ENCODE results near the gene SLC11A1. TPM values are rescaled to one million over a fixed set of nuclear protein-coding genes. Genes with fewer than 3 reads are reported as not detected.

The SLC11A1 gene
- total RNA-seq, 2 experiments from 2014 or later = 0.57 to 0.78 TPM

Small RNA genes within 50 kb of the gene (microRNA-seq; reads per million reads assigned to microRNA genes)
- gene MIR26B (ENCODE audit: borderline replicate concordance) (50,730 reads per million, percentile 99 among the genes with 10 or more reads in this experiment), gene MIR6810 (ENCODE audit: borderline replicate concordance) (not detected)

Small RNA genes within 50 kb of the gene (small RNA-seq; reads per million reads assigned to genes)
- gene MIR26B = 10.0 reads per million, percentile 95 among the genes with 10 or more reads in this experiment
- gene MIR6810 = not detected

Other genes starting within 250 kb of the SLC11A1 start
- not detected in 2 replicates for gene CXCR1, start 215.3 kb upstream of the SLC11A1 start, total RNA-seq (2014; rRNA removed; shearing (Covaris generic))
- gene CXCR1, start 215.3 kb upstream of the SLC11A1 start, total RNA-seq (2022) = not detected in 2 replicates
- 257 and 264 TPM in 2 replicates for gene ARPC2, start 165.1 kb upstream of the SLC11A1 start, total RNA-seq (2014; rRNA removed; shearing (Covaris generic))
- gene ARPC2, start 165.1 kb upstream of the SLC11A1 start, total RNA-seq (2022) = 512 and 545 TPM in 2 replicates
- 0.22 TPM in 1 of 2 replicates, not detected in the other for gene GPBAR1, start 121.3 kb upstream of the SLC11A1 start, total RNA-seq (2014; rRNA removed; shearing (Covaris generic))
- 0.40 and 0.44 TPM in 2 replicates for gene GPBAR1, start 121.3 kb upstream of the SLC11A1 start, total RNA-seq (2022)
- 97.0 and 136 TPM in 2 replicates for gene AAMP, start 112.1 kb upstream of the SLC11A1 start, total RNA-seq (2014; rRNA removed; shearing (Covaris generic))
- 59.7 and 68.7 TPM in 2 replicates for gene AAMP, start 112.1 kb upstream of the SLC11A1 start, total RNA-seq (2022)
- 65.9 and 66.3 TPM in 2 replicates for gene PNKD, start 111.8 kb upstream of the SLC11A1 start, total RNA-seq (2014; rRNA removed; shearing (Covaris generic))
- 62.2 and 74.5 TPM in 2 replicates for gene PNKD, start 111.8 kb upstream of the SLC11A1 start, total RNA-seq (2022)
- 18.9 and 30.3 TPM in 2 replicates for gene TMBIM1, start 89.8 kb upstream of the SLC11A1 start, total RNA-seq (2014; rRNA removed; shearing (Covaris generic))
- gene TMBIM1, start 89.8 kb upstream of the SLC11A1 start, total RNA-seq (2022) = 26.9 and 27.6 TPM in 2 replicates
- gene CATIP, start 25.4 kb upstream of the SLC11A1 start, total RNA-seq (2014; rRNA removed; shearing (Covaris generic)) = not detected in 2 replicates
- gene CATIP, start 25.4 kb upstream of the SLC11A1 start, total RNA-seq (2022) = not detected in 2 replicates
- 74.0 and 95.3 TPM in 2 replicates for gene CTDSP1, start 17.6 kb downstream of the SLC11A1 start, total RNA-seq (2014; rRNA removed; shearing (Covaris generic))
- 140 and 152 TPM in 2 replicates for gene CTDSP1, start 17.6 kb downstream of the SLC11A1 start, total RNA-seq (2022)
- gene VIL1, start 36.9 kb downstream of the SLC11A1 start, total RNA-seq (2014; rRNA removed; shearing (Covaris generic)) = 0.47 TPM in 1 of 2 replicates, not detected in the other
- gene VIL1, start 36.9 kb downstream of the SLC11A1 start, total RNA-seq (2022) = not detected in 2 replicates
- 23.3 and 31.4 TPM in 2 replicates for gene USP37, start 186.1 kb downstream of the SLC11A1 start, total RNA-seq (2014; rRNA removed; shearing (Covaris generic))
- gene USP37, start 186.1 kb downstream of the SLC11A1 start, total RNA-seq (2022) = 32.4 and 33.0 TPM in 2 replicates
- gene CNOT9, start 186.6 kb downstream of the SLC11A1 start, total RNA-seq (2014; rRNA removed; shearing (Covaris generic)) = 67.8 and 71.6 TPM in 2 replicates
- gene CNOT9, start 186.6 kb downstream of the SLC11A1 start, total RNA-seq (2022) = 92.2 and 94.2 TPM in 2 replicates
- 0.25 and 1.2 TPM in 2 replicates for gene PLCD4, start 225.6 kb downstream of the SLC11A1 start, total RNA-seq (2014; rRNA removed; shearing (Covaris generic))
- 0.48 TPM in 1 of 2 replicates, not detected in the other for gene PLCD4, start 225.6 kb downstream of the SLC11A1 start, total RNA-seq (2022)